Measurements from ENCODE around the gene ERCC6.

DNA sequence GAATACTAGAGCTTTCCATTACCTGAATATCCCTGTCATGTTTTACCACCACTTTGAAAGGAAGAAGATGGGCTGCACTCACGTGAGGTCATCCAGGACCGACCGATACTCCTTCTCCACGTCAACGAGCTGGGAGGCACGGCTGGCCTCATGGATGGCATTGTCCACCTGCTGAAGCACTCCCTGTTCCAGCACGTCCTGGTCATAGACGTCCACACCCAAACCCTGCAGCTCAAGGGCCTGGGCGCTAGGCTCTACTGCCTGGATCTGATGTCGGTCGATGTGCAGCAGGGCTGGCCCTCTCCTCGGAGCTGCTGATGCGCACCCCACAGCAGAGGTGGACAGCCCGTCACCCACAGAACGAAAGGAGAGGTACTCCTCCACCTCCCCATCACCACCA, 6.5 kb downstream of the ERCC6 start:
- TF ChIP-seq POLR2A (IDR thresholded peaks at IDR 0.05) (no peak), CTCF (IDR thresholded peaks at IDR 0.05) (no peak)
